Endothelial cell of hepatic sinusoid (primary cell): ENCODE measurements around the gene SH2D6.
"Not testable (repeated sequence)": the region's sequence is repeated elsewhere in the genome, so short reads cannot be mapped to it uniquely, and the experiment has no call there.

Source experiments
- in situ Hi-C: cut with HindIII; loops from 2 replicates; pipeline ENCODE4 v1.10.0; 2017; ENCODE audit warnings: low sequenced_read_pairs

The SH2D6 gene

DNA sequence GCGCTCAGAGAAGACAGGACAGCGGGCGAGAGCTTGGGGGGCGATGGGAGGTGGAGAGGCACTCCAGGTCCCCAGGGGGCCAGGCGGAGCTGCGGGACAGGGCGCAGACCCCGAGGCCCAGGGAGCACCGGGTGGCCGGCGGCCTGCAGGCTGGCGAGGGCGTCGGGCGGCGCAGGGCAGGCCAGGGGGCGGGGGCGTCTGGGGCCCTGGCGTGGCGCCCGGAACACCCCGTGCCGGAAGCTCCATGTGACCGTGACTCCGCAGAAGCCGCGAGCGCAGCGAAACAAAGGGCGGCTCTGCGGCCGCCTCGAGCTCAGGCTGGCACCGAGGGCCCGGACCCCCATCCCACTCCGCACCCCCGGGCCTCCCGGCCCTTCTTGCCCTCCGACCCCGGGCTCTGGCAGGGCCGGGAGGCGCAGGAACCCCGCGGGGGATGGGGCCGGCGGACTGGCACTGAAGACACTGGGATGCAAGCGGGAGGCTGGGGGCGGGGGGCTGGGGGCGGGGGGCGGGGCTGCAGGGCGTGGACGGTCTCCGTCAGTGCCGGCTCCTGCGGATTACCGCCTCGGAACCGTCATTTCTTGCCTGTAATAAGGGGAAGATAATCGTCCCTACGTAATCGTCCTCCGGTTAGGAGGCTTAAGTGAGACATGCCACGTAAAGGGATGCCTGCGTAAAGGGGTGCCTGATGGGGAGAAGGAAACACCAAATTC is 19.1 kb downstream of the SH2D6 start:
- in situ Hi-C loops, result no loop called here

DNA sequence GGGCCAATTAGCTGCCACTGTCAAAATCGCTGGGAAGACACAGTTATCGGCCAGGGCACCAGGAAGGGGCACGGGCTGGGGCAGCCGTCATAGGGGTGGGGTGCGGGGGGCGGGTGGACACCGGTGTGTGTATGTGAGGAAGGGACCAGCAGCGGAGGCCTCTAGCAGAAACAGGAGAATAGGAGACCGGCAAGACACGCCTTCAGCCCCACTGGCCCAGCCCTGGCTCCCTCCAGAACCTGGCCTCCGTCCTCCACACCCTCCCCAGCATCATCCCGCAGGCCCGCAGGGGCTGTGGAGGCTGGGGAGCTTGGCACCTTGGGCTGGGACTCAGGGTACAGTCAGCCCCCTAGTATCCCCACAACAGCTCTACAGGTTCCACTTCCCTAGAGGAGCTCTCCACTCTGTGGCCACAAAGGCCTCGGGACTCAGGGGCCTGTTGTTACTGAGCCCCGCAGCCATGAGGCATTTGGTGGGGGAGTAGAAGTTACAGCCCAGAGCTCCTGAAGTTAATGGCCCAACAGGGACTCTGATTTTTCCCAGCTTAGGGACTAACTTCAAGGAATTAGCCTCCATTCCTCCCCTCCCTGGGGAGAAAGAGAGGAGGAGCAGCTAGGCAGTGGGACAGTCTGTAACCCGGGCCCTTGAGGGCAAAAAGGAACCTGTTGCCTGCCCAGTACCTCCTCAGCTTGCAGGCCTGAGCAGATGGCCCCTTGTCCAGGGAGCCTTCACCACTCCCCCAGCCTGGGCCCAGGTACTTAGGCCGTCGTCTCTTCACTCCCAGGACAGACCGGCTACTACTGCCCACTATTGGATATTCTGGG is 19.9 kb downstream of the SH2D6 start:
- in situ Hi-C loops, result no loop called here

DNA sequence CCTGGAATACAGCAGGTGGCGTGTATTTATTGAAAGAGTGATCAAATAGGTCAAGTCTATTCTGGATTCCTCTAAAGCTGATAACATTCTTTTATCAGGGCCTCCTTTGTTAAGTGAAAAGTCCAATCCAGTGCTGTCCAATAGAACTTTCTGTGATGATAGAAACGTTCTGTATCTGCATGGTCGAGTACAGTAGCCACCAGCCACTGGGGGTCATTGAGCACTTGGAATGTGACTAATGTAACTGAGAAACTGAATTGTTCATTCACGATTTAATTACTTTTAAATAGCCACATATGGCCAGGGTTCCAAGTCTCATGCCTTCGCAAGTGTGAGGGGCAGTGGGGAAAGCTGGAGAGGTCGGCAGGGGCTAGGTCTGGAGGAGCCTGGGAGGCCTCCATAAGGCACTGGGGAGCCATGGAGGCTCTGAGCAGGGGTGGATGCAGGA is 20.5 kb downstream of the SH2D6 start:
- in situ Hi-C loops, result no loop called here

DNA sequence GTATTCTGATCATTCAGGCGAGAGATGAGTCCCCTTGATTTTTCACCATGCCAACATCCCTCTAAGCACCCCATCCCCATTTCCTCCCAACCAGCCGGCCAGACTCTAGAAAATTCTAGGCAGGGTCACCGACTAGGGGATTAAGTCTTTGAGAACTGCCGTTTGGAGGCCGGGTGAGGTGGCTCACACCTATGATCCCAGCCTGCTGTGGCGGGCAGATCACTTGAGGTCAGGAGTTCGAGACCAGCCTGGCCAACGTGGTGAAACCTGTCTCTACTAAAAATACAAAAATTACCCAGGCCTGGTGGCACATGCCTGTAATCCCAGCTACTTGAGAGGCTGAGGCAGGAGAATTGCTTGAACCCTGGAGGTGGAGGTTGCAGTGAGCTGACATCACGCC is 21.1 kb downstream of the SH2D6 start:
- in situ Hi-C loops, result not testable (repeated sequence)

DNA sequence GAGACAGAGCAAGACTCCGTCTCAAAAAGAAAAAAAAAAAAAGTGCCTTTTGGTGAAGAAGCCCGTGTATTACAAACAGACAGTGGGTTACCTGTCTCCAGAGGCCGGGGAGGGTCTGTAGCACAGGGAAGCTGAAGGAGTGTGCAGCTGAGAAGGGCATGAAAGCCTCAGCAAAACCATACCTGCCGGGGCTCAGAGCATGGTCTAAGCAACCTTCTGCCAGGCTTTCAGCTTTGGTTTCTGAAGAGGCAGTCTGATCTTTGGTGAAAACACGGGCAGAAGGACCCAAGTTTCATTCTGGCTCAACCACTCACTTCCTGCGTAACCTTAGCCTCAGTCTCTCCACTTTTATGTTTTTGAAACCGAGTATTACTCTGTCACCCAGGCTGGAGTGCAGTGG is 21.5 kb downstream of the SH2D6 start:
- in situ Hi-C loops, result no loop called here

DNA sequence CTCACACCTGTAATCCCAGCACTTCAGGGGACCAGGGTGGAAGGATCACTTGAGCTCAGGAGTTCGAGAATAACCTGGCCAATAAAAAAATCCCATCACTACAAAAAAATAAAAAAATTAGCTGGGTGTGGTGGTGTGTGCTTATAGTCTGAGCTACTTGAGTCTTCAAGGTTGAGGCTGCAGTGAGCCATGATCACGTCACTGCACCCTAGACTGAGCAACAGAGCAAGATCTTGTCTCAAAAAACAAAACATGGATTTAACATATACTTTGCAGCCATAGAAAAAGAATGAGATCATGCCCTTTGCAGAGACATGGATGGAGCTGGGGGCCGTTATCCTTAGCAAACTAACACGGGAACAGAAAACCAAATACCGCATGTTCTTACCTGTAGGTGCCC is 22.2 kb downstream of the SH2D6 start:
- in situ Hi-C loops, result no loop called here

DNA sequence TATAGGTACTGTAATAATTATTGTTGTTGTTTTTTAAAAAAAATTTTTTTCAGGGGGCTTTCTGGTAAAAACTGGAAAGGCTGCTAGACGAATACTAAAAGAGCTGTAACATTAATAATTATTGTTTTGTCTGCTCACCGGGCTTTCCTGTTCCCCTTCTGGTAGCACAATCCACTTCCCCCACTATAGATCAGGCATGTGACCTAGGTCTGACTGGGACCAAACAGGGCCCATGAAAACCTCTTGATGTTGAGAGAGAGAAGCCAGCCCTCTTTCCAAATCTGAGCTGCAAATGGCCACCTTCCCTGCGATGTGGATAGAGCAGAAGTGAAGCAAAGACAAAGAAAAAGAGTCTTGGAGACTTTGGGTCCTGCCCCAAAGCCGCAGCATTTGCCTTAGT is 23.4 kb downstream of the SH2D6 start:
- in situ Hi-C loops, result no loop called here

DNA sequence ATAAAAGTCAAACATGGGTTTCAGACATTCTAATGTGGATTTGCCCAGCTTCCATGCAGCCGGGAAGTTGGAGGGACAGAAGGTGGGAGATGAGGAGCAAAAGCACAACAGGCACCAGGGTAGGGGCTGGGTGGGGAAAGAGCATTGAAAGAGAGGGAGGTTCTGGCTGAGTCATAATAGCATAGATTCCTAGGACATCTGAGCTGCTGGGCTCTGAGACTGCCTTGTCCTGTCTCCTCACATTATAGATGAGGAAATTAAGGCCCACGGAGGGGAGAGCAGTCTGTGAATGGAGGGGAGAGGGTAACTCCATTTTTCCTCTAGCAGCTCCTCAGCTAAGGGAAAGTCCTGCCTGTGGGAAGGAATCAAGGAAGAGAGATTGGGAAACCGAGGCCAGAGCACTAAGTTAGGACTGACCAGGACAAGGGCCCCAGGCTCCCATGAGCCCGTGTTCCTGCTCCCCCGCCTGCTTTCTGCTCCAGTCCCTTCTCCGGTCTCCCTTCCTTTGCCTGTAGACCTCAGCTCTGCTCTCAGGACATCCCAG is 26.2 kb downstream of the SH2D6 start:
- in situ Hi-C loops, result no loop called here

DNA sequence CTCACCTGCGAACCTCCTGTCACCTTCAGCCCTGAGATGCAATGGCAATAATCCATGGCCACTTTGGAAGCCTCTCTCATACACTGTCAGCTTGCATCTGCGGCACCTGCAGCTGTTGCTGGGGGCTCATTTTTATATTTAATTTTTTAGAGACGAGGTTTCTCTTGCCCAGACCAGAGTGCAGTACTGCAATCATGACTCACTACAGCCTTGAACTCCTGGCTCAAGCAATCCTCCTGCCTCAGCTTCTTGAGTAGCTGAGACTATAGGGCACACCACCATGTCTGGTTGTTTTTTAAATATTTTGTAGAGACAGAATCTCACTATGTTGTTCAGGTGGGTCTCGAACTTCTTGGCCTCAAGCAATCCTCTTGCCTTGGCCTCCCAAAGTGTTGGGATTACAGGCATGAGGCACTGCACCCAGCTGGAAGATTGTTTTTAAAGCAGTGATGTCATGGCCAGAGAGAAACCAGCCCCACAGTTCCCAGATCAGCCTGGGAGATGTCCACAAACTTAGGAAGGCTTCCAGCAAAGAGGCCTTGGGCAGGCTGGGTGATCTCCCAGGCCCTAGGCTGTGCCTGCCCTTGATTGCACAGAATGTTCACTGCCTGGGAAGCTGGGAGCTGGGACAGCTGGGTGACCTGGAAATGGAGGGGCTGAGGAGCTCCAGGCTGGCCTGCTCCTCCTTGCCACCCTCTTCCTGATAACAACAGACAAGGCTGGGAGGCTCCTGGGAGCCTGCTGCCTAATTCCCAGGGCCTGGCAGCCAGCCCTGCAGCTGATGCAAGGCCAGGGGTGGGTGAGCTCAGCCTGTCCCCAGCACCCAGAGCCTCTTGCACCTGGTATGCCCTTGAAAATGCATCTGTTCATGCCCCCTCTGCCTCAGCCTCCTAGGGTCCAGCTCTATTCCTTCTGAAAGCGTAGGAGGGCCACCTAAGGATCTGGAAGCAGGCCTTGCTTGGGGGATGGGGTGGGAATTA is 27.1 kb downstream of the SH2D6 start:
- in situ Hi-C loops, result no loop called here

DNA sequence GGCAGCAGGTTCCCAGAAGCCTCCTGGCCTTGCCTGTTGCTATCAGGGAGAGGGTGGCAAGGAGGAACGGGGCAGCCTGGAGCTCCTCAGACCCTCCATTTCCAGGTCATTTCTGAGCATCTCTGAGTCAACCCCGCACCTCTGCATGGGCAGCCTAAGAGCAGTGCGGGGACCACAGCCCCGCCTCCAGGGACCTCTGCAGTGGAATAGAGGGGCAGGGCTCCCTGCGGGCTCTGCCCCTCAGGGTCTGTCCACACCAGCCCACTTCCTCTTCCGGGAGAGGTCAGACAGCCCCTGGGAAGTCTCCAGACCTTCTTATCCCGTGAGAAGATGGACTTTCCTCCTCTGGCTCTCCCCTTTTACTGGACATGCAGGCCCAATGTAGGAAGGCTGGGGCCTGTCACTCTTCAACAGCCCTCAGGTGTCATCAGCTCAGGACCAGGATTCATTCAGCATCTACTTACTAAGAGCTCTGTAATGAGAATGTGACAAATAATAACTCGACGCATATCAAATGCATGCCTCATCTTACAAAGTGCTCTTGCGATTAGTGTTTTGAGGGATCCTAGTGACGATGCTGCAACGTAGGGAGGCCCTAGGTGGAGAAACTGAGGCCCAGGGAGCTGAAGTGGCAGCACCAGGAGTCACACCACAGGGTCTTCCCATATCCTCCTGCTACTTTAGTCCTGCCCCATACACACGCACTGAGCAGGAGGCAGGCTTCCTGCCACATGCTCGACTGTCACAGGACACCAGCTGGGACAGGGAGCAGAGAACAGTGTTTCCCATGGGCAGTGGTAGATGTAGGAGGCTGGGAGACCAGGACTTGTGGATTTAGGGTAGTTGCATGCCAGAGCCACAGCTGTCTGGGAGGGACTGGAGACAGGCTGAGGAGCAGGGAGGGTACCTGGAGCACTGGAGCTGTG is 28.0 kb downstream of the SH2D6 start:
- in situ Hi-C loops, result no loop called here

DNA sequence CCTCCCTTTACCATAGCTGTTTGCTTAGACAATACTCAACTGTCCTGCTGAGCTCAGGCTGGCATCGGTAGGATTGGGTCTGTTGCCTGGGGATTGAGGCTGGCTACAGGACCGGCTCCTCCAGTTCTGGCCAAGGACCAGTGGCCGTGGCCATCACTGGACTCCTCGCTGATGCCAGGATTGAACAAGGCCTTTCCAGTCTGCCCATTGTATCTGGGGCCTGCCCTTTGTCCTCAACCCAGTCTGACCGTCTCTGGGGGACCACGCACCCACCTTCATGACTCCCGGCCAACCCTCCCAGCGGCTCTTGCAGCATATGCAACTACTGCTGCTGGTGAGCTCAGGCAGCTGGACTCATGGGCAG is 28.7 kb downstream of the SH2D6 start:
- in situ Hi-C loops, result no loop called here

DNA sequence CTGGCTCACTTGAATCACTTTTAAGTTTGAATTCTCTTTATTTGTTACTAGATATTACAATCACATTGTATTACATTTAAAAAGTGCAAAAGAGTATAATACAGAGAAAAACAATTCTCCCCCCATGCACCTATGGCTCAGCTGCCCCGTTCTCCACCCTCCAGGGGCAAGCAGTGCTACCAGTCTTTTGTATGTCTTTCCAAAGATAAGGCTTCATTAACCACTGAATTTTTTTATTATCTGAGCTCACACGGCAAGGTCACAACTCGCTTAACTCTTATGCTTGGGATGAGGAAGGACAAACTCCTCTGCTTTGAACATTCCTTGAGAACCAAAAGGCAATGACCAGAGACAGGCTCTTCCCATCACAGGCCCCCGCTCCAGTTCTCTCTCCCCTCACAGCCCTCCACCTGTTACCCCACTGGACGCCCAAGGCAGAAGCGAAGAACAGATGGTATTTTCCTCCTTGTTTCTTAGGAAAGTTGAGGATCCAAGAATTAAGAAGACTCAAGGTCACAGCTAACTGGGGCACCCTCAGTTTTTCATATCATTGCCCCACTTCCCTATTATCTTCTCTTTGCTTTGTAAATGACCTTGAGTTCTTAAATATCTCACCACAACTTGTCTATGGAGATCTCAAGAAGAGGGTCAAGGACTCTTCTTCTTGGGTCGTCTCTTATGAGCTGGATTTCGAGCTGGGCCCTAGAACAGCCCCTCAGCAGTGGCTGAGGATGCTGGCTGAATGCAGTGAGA is 30.1 kb downstream of the SH2D6 start:
- in situ Hi-C loops, result no loop called here

DNA sequence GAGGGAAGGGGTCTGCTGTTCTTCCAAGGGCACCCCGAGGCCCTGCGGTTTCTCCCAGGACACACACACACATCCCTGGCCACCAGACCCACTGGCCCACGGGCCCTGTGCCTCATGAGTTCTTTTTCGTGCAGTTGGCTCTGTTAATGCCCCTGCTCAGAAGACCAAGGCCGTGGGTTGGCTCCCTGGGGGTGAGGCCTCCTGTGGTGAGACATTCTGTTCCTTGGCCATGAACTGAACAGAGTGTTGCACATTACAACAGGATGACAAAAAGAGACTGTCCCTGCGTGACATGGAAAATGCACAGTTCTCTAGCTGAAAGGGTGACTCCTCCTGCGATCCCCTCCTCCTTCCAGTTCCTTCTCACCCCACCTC is 30.7 kb downstream of the SH2D6 start:
- in situ Hi-C loops, result no loop called here

DNA sequence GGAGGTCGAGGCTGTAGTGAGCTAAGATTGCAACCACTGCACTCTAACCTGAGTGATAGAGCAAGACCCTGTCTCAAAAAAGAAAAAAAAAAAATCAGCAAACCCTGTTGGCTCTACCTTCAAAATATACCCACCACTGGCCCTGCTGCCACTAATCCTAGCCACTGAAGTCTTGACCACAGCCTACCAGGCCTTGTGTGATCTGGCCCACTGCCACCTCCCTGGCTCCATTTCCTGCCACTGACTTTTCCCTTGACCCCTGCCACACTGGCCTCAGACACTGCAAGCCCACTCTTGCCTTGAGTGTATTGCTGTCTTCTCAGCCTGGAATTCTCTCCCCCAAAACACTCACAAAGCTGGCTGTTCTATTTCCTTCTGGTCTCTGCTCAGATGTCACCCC is 33.7 kb downstream of the SH2D6 start:
- in situ Hi-C loops, result no loop called here

DNA sequence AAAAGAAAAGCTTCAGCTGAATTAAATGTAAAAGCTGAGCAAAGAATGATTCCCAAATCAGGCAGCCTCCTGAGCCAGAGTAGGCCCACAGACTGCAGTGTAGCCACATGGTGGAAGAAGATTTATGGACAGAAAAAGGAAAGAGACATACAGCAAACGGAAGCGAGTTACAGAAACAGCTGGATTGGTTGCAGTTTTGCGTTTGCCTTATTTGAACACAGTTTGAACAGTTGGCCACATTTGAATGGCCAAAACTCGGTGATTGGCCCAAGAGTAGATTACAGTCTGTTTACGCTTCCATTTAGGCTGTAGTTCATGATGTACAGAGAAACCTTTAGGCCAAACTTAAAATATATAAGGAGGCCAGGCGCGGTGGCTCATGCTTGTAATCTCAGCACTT is 35.1 kb downstream of the SH2D6 start:
- in situ Hi-C loops, result no loop called here

DNA sequence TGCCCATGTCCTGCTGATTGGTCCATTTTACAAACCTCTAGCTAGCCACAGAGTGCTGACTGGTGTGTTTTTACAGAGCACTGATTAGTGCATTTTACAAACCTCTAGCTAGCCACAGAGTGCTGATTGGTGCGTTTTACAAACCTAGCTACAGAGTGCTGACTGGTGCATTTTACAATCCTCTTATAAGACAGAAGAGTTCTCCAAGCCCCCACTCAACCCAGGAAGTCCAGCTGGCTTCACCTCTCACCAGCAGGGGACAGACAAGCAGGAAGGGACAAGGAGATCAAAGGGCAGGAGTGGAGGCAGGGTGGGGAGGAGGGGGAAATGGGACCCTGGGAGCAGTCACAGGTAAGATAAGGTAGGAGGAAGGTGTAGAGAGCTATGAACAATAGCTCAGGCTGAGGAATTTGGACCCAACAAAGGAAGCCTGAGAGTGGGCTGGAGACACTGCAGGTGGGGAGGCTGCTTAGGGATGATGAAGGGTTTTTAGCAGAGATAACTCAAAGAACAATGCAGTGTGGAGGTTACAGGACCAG is 37.1 kb downstream of the SH2D6 start:
- in situ Hi-C loops, result loop anchor here (5.0 kb wide), 1 partner anchor 82 kb away; the partner anchor contains the start of gene MAT2A

DNA sequence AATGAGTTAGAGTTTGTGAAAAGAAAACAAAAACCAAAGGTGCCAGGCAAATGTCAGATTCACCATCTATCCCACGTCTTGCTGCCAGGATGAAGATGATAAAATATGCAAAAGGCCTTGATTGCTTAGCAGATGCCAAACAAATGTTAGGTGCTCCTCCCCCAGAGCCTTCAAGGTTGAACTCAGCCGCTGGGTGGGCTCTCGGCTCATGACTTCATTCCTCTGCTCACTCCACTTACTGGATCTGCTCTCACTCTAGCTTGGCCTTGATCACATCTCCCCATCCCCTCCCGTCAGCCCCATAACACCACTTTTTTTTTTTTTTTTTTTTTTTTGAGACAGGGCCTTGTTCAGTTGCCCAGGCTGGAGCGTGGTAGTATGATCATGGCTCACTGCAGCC is 38.5 kb downstream of the SH2D6 start:
- in situ Hi-C loops, result loop anchor here (5.0 kb wide), 1 partner anchor 80 kb away; the partner anchor contains the start of gene MAT2A

DNA sequence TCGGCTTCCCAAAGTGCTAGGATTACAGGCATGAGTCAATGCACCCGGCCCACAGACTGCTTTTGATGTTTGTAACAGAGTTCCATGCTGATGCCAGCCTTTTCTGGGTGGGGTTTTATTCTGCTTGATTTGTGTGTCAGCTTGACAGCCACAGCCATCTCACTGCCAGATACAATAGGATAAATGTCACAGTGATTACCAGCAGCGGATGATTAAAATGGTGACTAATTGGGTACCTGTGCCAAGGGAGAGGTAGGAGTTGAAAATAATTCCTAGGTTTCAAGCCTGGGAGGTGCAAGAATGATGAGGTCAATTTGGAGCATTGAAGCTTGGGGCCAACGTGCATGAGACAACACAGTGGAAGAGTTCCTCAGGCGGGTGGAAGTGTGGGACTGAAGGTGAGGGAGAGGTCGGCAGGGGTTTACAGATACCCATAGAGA is 39.4 kb downstream of the SH2D6 start:
- in situ Hi-C loops, result loop anchor here (5.0 kb wide), 1 partner anchor 79 kb away; the partner anchor contains the start of gene MAT2A
